Kidney epithelial cell (primary cell): Measurements from ENCODE around the gene DAPK1. TPM values are rescaled to one million over a fixed set of nuclear protein-coding genes. Genes with fewer than 3 reads are reported as not detected.

Experiments
- DNase-seq: peaks from one replicate; pipeline ENCODE4 v3.0.0-alpha.2; 2010; ENCODE audit warnings: low read depth
- H3K27me3 ChIP-seq: 2 replicates; pipeline ENCODE4 v1.6.0; 2011; ENCODE audit warnings: low read length; ENCODE audit not compliant: control insufficient read depth, insufficient read depth
- H3K36me3 ChIP-seq: 2 replicates; pipeline ENCODE4 v1.5.1; 2011; ENCODE audit warnings: low read length; ENCODE audit not compliant: control insufficient read depth, insufficient read depth
- H3K4me3 ChIP-seq: 2 replicates; pipeline ENCODE4 v1.5.1; 2011; ENCODE audit warnings: low read depth, mild to moderate bottlenecking, control low read depth, low read length
- CTCF ChIP-seq: IDR thresholded peaks from 2 replicates; pipeline ENCODE4 v1.5.1; 2011; ENCODE audit warnings: mild to moderate bottlenecking, moderate library complexity, low read length, control low read depth, inconsistent platforms; ENCODE audit not compliant: insufficient read depth, poor library complexity, severe bottlenecking
- total RNA-seq: library from RNA; depleted of rRNA; stranded (reverse); fragments of >200 nt; gene quantifications from 2 replicates; pipeline ENCODE4 v1.2.3, GENCODE V29; 2015

The DAPK1 gene
- total RNA-seq, 1 donor from 2014 or later: 23.5 TPM

GRCh38 chr9:87712801-87713277 lies 215.2 kb downstream of the DAPK1 start:
- TF ChIP-seq CTCF: no peak
- H3K27me3 ChIP-seq: no peaks in the 10 kb centered on the region
- no peak overlapping the region for H3K4me3 ChIP-seq
- no peak for DNase-seq
- H3K36me3 ChIP-seq: no peaks in the 10 kb centered on the region

- no peak overlapping the region for H3K4me3 ChIP-seq
- no peaks in the 10 kb centered on the region for H3K27me3 ChIP-seq
- no peaks in the 10 kb centered on the region for H3K36me3 ChIP-seq
- no peak for TF ChIP-seq CTCF
- peak; percentile 96 for DNase-seq
Measured at GRCh38 chr9:87713278-87713987, 215.8 kb downstream of the DAPK1 start.

DNA sequence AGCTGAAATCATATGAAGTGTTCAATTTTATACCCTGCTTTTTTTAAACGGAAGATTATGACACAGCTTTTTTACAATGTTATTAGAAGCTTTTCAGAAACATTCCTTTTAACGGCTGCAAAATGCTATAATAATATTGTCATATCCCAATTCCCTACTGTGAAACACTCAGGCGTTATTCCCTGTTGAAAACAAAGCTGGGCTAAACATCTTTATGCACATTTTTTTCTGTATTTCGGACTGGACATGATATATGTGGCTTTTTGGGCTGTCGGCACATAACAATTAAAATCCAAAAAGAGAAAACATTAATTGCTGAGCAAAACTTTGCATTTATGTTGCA lies 216.3 kb downstream of the DAPK1 start:
- Histone ChIP-seq H3K36me3 (no peaks in the 10 kb centered on the region), H3K27me3 (no peaks in the 10 kb centered on the region), H3K4me3 (no peak overlapping the region)
- DNase-seq: no peak
- no peak for TF ChIP-seq CTCF

DNA sequence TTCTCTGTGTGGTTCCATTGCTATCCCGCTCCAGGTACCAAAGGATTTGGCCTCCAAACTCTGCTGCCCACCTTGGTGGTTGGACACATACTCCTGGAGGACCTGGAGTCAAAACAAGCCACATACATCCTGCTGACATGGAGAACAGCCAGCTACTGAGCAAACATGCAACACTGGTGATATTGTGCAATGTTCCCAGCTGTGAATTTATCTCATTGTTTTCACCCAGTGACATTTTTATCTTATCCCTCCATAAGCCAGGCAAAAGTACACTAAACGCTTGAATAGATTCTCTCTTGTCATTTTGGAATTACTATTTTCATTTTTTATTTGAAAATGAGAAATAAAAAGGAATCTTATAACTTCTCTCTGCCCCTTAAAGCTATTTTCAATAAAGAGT lies 217.2 kb downstream of the DAPK1 start:
- Histone ChIP-seq H3K4me3 (no peak overlapping the region), H3K36me3 (no peaks in the 10 kb centered on the region), H3K27me3 (no peaks in the 10 kb centered on the region)
- no peak for DNase-seq
- no peak for TF ChIP-seq CTCF

DNA sequence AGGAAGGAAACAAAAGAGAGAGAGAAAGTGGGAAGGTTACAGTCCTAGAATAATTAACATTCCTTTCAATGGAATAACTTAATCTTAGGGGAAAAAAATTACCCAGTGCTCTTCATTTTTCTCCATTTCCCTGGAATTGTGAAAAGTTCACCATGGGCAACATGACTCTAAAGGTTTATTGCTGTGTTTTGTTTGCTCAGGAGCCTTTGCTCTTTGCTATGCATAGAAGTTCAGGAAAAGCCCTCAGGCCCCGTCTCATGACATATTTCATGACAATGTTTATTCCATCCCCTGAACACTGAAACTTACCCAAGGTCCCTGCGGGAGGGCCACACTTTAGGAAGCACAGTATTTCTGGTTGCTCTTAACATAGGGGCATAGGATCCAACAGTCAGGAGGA lies 218.5 kb downstream of the DAPK1 start:
- Histone ChIP-seq H3K27me3 (no peaks in the 10 kb centered on the region), H3K36me3 (no peaks in the 10 kb centered on the region), H3K4me3 (no peak overlapping the region)
- TF ChIP-seq CTCF: no peak
- DNase-seq: no peak

DNA sequence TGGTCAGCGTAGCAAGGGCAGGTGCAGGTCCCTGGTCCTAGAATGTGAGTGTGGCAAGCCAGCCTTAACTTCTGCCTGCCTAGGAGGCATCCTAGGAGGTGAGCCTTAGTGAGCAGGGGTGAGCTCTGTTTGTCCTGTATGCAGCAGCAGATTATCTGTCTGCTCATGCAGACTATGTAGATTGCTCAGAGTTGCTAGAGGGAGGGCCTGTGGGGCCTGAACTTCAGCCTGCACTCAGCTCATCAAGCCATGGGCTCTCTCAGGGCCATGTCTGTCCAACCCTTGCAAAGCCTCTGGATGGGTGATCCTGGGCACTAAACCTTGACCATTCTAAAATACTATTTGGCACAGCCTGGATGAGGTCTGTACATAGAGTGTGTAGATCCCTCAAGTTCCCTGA lies 219.8 kb downstream of the DAPK1 start:
- H3K36me3 ChIP-seq: no peaks in the 10 kb centered on the region
- H3K27me3 ChIP-seq: no peaks in the 10 kb centered on the region
- H3K4me3 ChIP-seq: no peak overlapping the region
- DNase-seq: no peak
- no peak for TF ChIP-seq CTCF
